ENCODE measurements around the gene GDF10.

GDF10 gene

DNA sequence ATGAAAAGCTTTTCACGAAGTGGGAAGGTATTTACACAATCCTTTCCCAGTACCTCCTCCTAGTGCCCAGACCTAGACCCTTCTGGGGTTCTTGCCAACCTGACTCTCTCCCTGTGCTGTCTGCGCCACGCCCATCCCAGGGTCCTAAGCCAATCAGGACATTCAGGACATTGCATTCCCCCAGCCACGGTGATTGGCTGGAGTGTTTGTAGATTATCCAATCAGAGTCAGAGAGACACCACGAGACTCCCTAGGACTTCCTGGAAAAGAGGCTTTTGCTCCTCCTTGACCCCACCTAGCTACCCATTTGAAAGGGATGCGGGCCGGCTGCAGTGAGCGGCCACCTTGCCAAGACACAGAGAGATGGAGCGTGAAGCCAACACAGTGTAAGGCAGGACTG is 18.7 kb downstream of the GDF10 start:
- no peak for DNase-seq

GRCh38 chr10:47319784-47320183 is 19.8 kb downstream of the GDF10 start:
- DNase-seq, result no peak

DNA sequence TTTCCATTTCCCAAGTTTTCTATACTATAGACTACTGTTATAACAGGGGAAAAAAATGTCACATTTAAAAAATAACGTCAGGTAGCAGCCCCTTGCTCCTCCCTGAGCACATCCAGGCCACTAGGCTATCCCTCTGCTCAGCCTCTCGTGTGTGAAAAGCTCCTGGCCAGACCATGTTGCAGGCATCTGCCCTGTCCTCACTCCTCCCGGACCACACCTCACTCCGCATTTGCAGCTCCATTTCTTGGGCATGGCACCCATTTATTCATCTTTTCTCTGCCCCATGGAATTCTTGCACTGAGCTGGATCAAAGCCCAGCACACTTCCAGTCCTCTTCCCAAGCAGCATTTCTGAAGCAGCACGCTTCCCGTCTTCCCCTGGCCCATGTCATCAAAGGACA is 20.8 kb downstream of the GDF10 start:
- DNase-seq, result no peak

- DNase-seq, result no peak
Measured at GRCh38 chr10:47321521-47322195, 21.7 kb downstream of the GDF10 start.

DNA sequence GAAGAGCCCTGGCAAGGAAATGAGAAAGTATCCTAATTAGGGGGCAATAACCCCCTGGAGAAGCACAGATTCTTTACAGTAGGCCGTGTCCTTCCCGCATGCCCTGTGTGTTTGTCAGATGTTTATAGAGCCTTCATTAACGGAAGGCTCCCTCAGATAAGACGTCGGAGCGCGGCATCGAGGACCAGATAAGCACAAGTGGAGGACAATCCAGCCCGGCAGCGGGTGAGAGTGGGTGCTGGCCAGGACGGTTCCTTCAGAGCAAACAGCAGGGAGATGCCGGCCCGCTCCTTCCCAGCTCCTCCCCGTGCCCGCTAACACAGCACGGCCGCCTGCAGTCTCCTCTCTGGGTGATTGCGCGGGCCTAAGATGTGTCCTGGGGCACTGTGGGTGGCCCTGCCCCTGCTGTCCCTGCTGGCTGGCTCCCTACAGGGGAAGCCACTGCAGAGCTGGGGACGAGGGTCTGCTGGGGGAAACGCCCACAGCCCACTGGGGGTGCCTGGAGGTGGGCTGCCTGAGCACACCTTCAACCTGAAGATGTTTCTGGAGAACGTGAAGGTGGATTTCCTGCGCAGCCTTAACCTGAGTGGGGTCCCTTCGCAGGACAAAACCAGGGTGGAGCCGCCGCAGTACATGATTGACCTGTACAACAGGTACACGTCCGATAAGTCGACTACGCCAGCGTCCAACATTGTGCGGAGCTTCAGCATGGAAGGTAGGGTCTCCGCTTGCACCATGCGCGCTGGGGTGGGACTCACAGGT is 22.5 kb downstream of the GDF10 start, which contains the start of gene GDF2:
Gene GDF2, plus strand, starts transcription at position 155 of the 762 bp plus-strand sequence. Its CDS starts 215 bp downstream, at position 370.
- DNase-seq, result no peak

DNA sequence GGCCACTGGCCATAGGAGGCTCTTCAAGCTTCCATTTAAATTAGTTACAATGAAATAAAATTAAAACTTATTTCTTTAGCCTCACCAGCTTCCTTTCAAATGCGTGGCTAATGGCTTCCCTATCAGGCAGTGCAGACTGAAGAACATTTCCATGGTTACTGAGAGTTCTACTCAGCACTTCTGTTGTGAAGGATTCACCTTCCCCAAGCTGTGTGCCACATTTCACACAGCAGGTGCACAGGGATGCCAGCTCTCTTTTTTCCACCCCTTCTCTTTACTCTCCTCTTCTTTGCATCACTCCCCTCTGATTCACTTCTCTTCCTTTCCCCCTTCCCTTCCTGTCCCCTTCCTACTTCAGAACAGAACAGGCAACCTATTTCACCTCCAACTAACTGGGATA is 23.1 kb downstream of the GDF10 start:
- no peak for DNase-seq

DNA sequence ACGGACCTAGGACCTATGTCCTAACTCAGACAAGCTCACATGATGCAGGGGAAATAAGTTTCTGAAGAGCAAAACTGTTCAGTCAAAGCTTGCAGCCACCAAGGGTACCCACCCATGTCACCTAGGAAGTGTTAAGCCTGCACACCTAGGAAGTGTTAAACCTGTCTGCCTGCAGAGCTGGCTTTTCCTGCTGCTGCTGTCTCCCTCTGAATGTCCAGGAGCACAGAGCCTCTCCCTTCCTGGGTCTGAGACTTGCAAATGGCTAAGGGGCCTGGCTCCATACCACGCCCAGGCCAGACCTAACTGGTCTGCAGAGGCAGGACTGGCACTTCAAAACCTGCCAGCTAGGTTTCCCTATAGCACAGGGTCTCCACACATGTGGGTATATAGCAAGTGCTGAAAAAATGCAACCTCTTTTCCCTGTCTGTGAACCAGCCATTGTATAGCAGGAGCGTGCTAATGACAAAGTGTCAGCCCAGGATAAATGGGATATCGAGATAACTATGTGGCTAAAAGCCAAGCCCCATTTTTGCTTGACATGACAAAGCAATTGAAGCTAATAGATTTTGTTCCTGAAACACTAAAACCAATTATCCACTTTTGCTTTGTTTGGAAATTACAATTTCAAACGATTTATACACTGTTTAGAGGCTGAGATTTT is 23.8 kb downstream of the GDF10 start:
- DNase-seq, result no peak

DNA sequence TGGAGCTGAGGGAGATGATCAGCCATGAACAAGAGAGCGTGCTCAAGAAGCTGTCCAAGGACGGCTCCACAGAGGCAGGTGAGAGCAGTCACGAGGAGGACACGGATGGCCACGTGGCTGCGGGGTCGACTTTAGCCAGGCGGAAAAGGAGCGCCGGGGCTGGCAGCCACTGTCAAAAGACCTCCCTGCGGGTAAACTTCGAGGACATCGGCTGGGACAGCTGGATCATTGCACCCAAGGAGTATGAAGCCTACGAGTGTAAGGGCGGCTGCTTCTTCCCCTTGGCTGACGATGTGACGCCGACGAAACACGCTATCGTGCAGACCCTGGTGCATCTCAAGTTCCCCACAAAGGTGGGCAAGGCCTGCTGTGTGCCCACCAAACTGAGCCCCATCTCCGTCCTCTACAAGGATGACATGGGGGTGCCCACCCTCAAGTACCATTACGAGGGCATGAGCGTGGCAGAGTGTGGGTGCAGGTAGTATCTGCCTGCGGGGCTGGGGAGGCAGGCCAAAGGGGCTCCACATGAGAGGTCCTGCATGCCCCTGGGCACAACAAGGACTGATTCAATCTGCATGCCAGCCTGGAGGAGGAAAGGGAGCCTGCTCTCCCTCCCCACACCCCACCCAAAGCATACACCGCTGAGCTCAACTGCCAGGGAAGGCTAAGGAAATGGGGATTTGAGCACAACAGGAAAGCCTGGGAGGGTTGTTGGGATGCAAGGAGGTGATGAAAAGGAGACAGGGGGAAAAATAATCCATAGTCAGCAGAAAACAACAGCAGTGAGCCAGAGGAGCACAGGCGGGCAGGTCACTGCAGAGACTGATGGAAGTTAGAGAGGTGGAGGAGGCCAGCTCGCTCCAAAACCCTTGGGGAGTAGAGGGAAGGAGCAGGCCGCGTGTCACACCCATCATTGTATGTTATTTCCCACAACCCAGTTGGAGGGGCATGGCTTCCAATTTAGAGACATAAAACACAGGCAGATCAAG is 25.6 kb downstream of the GDF10 start:
- no peak for DNase-seq

- no peak for DNase-seq
Measured at GRCh38 chr10:47326306-47326926, 26.4 kb downstream of the GDF10 start.

GRCh38 chr10:47326927-47327330 is 26.9 kb downstream of the GDF10 start:
- no peak for DNase-seq

DNA sequence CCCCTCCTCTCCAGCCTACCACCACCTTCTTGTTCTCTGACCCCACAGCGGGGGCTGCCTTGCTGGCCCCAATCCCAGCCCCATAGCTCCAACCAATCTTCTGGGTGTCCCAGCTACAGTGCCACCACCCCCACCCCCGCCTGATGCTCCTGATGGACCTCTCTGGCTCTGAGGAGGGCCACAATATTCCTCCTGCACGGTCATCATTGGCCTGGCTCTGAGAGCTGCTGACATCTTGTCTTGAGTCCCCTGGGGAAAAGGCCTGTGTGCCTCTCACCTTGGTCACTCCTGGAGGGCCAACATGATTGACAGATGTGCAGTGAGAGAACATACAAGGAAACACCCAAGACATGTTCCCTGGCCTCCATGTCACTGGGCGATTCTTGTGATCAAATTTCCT is 29.9 kb downstream of the GDF10 start:
- no peak for DNase-seq

DNA sequence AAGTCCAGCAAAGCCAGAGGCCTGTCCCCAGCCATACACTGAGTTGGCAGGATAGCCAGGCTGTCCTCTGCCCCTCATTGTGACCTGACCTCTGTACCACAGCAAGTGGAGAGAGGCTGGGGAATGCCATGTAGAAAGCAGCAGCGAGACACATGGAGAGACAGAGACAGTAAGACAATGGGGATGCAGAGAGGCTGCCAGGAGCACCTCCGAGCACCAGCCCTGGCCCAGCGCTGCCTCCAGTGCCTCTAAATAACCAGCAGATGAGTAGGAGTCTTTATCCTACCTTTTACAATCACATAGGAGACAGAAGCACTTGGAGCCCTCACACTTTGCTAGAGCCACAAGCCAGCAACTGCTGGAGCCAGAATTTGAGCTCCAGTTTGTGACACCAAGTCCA is 30.4 kb downstream of the GDF10 start:
- DNase-seq, result no peak

DNA sequence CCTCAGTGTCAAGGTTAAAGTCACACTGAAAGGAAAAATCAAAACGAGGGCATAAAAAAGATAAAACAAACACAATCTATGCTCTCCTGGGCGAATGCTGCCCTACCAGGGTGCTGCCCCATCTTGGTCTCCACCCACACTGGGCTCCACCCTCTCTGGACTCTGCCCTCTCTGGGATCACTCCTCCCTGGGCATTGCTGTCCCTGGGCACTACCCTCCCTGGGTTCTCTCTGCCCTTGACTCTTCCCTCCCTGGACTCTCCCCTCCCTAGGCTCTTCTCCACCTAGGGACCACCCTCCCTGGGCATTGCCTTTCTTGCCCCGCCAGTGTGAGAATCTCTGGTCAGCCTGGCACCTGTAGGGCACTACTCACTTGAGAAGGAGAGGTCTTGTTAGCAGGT is 30.8 kb downstream of the GDF10 start:
- no peak for DNase-seq

- no peak for DNase-seq
Measured at GRCh38 chr10:47331491-47331890, 31.5 kb downstream of the GDF10 start.

GRCh38 chr10:47331954-47332353 is 32.0 kb downstream of the GDF10 start:
- no peak for DNase-seq

GRCh38 chr10:47332371-47332770 is 32.4 kb downstream of the GDF10 start:
- no peak for DNase-seq

DNA sequence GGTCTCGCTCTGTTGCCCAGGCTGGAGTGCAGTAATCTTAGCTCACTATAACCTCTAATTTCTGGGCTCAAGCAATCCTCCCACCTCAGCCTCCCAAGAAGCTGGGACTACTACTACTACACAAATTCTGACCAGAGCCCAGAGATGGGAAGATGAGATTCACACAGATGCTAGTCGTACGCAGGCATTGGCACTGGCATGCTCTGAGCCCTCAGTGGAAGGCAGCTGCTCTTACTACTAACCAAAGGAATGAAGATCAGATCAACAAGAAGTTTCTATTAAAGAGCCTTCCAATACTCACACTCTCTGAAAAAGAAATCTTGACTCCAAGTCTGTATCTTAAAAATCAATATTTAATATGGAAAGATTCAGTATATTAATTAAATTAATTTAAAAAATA is 32.9 kb downstream of the GDF10 start:
- no peak for DNase-seq

DNA sequence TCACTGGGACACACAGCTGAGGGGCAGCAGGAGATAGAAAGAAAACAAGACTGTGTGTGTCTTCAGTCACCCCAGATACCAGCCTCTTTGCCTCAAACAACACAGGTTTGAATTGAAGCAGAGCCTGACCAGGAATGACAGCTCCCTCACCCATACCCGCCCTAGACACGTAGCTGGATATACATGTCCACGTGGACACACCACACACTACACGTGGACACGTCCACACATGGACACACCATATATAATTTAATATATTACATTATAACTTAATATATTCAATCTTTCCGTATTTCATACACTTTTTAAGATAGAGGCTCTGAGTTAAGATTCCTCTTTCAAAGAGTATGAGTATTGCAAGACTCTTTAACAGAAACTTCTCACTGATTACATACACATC is 33.5 kb downstream of the GDF10 start:
- no peak for DNase-seq

- no peak for DNase-seq
Measured at GRCh38 chr10:47334466-47335295, 34.7 kb downstream of the GDF10 start.

- no peak for DNase-seq
Measured at GRCh38 chr10:47335906-47336305, 35.9 kb downstream of the GDF10 start.

DNA sequence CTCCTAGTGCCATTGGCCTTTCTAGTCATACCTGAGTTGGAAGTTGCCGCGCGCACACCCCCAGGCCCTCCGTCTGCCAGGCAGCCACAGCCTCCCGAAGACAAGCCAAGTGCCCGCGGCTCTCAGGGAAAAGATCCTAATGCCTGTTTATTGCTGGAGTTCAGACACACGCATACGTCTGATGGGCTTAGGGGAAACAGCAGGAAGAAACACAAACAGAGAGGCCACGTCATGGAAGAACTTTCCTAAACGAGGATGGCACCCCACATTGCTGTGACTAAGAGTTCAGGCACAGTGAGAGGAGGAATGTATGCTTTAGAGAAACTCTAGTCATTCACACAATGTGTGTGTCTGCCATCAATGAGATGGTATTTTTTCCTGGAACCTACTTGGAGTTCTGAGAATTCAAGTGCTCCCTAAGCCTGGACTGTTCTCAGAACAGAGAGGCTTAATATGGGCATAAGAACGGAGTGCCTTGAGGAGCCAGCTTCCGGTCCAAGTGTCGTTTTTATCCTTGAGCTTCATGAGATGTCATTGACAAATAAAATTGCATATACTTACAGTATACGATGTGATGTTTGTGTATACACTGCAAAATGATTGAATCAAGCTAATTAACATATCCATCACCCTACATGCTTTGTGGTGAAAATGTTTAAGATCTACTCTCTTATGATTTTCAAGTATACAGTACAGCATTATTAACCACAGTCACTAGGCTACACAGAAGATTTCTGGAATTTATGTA is 36.6 kb downstream of the GDF10 start:
- DNase-seq, result no peak
